DMS153 treated with DMSO at 0.1 percent for 48 hours (cell line): ENCODE results near the gene MID1.

Source experiments
- DNase-seq: peaks from one replicate; lab custom pipeline; 2025; ENCODE audit not compliant: unreplicated experiment; lab: John Stamatoyannopoulos, UW

Gene MID1

DNA sequence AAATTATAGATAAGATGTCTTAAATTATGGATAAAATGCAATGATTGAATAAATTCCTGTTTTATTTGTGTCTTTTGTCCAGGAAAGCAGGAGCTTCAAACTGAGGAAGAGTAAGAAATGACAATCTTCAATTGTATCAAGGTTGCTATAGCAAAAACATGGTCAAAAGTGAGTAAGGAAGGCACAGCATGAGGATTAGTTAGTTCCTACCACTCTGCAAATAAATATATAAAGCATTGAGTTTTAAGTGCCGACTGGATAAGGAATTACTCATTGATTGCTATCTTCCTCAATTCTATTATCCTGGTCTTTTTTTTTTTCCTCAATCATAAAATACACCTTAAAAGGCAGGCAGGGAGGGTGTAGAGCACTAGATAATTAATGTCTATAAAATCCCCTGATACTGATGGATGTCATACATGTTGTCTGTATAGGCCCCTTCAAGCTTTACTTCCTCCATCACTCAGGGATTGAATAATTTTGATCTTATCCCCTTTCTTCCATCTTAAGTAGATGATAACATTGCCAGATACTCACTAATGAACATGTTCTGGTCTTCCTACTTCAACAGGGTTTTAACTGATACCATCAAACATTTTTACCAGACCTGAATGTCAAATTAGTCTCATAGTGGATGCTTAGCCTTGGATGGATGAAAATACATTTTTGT is 86.6 kb downstream of the MID1 start:
- DNase-seq: no peak

- DNase-seq: no peak
Observed at GRCh38 chrX:10531927-10532326, 88.5 kb downstream of the MID1 start.

GRCh38 chrX:10529344-10529743 is 91.0 kb downstream of the MID1 start:
- DNase-seq: no peak

DNA sequence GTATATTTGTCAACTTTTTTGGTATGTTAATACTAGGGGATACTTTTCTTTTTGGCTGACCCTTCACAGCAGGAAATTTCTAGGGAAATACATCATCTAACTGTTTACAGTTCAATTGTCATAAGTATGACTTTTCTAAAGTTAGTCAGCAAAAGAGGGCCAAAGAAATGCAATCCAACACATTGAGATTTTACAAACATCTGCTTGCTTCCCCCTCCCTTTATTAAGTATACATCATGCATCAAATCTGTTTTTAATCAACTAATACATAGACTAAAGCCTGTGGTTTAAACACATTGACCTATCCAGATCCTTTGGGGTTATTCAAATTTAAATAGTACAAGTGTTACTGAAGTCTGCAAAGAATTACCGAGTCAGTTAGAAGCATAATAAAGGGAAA is 93.9 kb downstream of the MID1 start:
- no peak for DNase-seq

DNA sequence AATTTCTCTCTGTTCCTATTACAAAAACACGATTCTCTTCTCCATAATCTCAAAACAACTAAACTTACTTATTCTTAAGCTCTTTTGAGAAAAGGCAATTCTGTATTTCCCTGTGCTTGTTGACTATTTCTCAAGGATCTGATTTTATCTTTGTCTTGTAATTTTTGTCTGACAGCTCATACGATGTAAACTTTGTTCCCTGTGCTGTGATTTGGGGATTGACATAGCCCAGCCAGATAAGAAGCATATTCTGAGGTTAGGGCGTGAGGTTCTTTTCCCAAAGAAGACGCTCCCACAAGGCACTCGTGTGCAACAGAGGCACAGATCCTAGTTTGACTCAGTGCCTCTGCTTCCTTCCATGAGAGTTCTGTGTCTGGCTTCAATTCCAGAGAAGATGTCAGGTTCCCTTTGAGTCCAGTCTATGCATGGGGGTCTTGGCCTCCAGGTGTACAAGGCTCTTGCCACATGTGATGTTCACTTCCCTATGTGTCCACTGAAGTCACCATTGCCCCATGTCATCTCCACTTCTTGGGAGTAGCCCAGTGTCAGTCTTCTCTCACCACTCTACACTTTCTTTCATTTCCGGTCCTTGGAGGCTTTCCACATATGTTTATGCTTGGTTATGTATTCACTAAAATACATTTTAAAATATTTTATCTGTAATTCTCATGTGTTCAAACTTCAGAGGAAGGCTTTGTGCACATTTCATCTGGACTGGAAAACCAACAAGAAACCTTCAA is 94.8 kb downstream of the MID1 start:
- no peak for DNase-seq

DNA sequence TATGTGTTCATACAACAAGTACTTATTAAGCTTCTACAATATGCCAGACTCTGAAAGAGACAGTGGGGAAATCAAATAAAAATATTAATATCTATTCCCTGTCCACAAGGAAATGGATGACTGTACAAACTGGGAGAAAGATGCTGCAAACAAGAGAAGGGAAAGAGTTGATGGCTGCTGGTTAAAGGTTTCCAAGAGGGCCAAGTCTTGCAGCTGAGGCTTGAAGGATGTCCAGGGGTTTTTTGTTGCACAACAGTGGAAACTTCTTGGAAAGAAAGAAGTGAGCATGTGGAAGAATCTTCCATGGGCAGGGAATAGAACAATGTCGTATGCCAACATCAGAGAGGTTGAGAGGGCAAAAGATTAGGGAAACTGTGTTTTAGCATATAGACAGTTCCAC is 95.8 kb downstream of the MID1 start:
- DNase-seq: no peak

GRCh38 chrX:10519761-10520160 is 100.6 kb downstream of the MID1 start:
- no peak for DNase-seq

DNA sequence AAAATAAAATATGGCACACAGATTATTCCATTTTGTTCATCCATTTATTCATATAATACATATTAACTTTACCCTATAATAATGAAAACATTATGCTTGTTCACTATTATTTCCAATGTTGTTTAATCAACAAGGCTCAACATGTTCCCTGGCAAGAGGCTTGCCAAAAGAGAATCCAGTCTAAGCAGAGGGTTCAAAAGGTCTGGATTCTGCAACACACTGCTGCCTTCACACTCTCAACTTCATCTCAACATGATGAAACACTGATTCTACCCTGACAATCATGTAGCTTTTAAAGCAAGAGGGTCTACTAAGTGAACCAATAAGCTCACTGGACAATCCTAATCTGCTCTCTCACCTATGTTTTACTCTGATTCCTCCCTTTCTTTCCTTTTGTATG is 101.1 kb downstream of the MID1 start:
- DNase-seq: no peak

DNA sequence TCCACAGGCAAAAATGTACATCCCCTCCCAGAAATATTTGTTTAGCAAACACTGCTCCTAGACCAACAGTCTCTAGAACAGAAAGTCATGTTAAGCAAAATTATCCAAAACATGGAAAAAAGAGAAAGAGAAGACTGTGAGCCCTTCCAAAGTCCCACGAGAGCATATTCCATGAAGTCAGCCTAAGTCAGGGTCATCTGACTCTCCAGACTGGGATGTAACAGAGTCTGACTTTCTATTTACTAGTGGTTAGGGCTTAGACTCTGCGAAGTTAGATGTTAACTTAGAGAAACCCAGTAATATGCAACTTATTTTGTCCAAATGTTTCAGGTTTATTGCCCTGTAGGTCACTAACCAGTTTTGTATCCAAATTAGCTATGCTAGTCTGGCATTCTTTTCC is 102.3 kb downstream of the MID1 start:
- DNase-seq: no peak

GRCh38 chrX:10516781-10517322 is 103.5 kb downstream of the MID1 start:
- DNase-seq: no peak

- DNase-seq: no peak
Observed at GRCh38 chrX:10514891-10515290, 105.5 kb downstream of the MID1 start.

DNA sequence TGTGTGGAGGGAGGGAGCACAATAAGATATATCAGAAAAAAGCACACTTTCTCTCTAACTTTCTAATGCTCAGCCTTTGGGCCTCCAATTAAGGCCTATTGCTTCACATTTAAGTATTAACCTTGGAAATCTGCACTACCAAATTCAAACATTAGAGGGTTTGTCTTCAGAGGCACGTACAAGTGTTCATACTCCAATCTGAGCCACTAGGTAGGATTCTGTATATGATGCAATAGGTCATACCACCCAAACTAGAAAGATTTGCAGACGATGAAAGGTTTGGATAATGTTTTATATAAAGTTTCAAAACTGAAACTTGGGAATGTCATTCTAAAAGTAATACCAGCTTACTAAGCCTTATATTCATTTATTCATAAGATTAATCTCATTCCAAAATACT is 106.4 kb downstream of the MID1 start:
- no peak for DNase-seq

GRCh38 chrX:10512741-10513140 is 107.6 kb downstream of the MID1 start:
- DNase-seq: no peak

- no peak for DNase-seq
Observed at GRCh38 chrX:10512258-10512657, 108.1 kb downstream of the MID1 start.

DNA sequence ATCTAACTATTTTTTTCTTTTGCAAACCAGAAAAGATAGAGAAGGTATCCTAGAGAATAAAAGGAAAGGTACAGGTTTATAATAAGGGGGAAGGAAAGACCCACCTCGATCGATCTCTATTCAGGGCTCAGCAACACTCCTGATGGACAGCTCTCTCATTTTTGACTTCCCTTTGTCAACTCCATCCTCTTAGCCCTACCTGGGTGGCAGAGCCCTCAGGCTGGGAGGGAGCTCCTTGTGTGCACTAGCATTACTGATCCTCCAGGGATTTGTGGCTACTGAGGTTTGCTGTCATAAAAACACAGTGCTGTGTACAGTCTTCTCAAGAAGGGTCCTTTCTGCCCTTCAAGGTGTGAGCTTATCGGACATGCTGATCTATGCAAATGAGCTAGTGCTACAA is 111.0 kb downstream of the MID1 start:
- DNase-seq: no peak

- DNase-seq: no peak
Observed at GRCh38 chrX:10508891-10509290, 111.5 kb downstream of the MID1 start.

DNA sequence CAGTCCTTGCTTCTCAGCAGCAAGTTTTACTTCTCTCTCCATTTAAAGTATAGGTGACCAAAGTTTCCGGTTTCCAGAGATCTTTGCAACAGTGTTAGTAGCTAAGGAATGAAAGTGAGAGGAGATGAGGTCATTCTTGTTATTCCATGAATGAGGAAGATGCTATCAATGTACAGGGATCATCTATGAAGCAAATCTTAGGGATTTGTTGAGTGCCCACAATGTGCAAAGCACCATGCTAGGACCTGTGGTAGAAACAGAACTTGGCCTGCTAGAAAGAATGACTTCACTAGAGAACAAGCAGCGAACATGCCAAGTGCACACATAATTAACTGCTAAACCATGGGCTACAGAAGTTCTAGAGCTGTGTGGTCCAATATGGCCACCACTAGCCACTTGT is 112.5 kb downstream of the MID1 start:
- DNase-seq: no peak

DNA sequence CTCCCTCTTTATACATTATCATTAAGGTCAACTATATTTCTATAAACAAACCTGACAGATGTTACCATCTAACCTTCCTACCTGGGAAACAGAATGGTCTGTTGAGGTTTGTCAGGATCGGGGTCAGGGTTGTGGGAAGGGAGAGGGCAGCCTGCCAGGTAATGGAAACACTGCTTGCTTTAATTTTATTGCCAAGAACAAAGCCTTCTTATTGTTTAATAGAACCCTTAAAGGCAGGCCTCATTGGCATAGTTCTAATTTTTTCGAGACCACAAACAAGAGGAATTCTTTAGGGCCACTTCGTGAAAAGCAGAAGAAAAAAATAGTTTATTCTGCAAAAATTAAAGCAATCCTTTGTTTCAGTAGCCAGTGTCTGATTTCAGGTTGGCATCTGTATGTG is 113.2 kb downstream of the MID1 start:
- no peak for DNase-seq

- DNase-seq: no peak
Observed at GRCh38 chrX:10506781-10507180, 113.6 kb downstream of the MID1 start.

DNA sequence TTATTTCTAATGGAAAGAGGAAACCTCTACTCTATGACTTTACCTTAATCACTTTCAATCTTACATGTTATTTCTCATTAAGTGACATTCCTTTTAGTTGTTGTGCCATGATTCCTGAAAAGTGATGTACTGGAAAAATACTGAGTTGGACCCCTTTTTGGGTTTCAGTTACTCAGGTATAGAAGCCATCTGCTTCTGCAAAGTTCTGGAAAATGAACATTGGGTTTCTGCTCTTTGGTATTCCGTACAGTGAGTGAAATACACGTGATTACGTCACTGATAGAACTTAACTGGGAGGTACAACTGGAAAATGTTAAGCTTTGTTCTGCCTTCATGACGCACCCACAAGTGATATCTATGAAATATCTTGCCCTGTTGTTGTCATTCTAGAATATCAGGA is 114.7 kb downstream of the MID1 start:
- no peak for DNase-seq

DNA sequence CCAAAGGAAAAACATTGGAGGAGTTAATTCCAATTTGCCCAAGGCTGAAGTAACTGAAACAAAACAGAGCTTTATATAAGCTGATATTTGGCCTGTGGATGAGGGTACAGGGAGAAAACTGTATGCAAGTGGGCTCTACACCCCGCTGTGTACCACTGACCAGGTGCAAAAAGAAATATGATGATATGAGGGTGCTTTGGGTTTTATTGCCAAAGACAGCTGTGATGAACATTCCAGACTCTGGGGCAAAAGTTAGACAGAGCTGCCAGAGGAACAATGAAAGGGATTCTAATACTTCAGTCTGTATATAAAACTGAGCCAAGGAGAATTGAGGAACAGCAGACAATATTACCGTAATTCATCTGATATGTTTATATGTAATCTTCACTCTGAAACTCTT is 117.4 kb downstream of the MID1 start:
- no peak for DNase-seq

DNA sequence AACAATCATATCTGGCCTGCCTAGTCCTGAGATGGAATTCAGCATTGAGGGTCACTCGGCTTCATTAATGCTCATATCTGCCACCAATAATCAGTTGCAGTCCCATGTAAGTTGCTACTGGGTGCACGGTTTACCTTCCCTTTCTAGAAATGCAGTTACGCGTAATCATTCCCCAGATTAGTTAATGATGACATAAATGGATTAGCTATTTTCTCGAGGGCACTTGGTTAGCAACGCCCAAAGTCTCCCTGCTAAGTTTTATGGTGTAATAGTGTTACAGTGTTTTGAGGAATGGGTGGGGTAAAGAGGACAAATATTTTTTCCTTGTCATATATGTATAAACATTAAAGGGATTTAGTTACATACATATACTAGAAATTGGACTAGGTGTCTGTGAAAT is 118.8 kb downstream of the MID1 start:
- no peak for DNase-seq
